Measurements from ENCODE around the gene MYRIP.
"Not testable (repeated sequence)": the region's sequence is repeated elsewhere in the genome, so short reads cannot be mapped to it uniquely, and the experiment has no call there.

The MYRIP gene

DNA sequence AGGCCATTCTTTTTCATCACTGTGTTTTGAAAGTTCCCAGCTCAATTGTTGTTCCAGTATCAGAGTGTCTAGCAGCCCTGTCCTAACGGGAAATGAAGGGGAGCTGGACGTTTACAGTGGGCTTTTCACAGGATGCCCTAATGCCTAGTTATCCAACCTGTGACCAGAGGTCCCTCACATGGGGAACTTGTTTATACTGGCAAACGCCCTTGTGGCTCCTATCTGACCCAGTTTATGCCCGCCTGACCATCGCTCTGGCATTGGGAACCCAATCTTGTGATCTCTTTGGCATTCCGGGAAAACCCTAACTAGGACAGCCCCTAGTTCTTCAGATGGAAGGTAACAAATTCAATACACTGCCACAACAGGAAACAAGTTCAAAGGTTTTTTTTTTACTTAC lies 14.5 kb upstream of the MYRIP start:
- no peak overlapping the region for H3K27ac ChIP-seq
- H3K36me3 ChIP-seq (ENCODE audit: insufficient read depth, low read length), result no peaks in the 10 kb centered on the region
- H3K9ac ChIP-seq (ENCODE audit: insufficient read length), result no peak overlapping the region
- TF ChIP-seq FOXP2 (optimal IDR thresholded peaks at IDR 0.05; ENCODE audit: control extremely low read depth, extremely low read length, insufficient read depth), result no peak
- TF ChIP-seq POLR2AphosphoS5 (IDR thresholded peaks at IDR 0.05; ENCODE audit: borderline replicate concordance, low read depth, low read length), result no peak
- TF ChIP-seq EZH2 (IDR thresholded peaks at IDR 0.05), result no peak
- H3K4me3 ChIP-seq, result no peak overlapping the region
- no peaks in the 10 kb centered on the region for H3K9me3 ChIP-seq (ENCODE audit: low read depth, low read length)
- DNase-seq (ENCODE audit: low read depth, low spot score), result no peak

DNA sequence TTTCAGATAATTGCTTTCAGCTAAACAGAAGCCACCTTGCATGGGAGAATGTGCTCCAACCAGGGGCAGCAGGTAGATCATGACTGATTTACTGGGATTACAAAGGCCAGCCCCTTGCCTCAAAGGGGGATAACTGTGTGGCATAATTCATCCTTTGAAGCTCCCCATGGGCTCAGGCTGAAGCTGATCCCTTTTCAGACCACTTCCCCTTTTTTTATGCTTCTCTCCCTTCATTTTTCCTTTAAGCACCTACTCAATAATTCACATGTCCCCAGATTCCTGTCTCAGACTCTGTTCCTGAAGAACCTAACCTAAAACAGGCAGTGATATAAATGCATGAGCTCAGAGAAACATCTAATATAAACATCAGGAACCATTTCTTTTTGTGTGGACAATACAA lies 8.2 kb upstream of the MYRIP start:
- DNase-seq (ENCODE audit: low read depth, low spot score), result no peak

DNA sequence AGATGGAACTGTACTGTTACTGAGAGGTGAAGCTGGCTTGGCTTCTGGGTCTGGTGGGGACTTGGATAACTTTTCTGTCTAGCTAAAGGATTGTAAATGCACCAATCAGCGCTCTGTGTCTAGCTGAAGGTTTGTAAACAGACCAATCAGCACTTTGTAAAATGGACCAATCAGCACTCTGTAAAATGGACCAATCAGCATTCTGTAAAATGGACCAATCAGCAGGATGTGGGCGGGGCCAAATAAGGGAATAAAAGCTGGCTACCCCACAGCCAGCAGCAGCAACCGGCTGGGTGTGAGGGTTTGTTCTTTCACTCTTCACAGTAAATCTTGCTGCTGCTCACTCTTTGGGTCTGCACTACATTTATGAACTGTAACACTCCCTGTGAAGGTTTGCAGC lies 6.9 kb upstream of the MYRIP start:
- H3K36me3 ChIP-seq (ENCODE audit: insufficient read depth, low read length); H3K27ac ChIP-seq; H3K4me3 ChIP-seq; DNase-seq (ENCODE audit: low read depth, low spot score); H3K9ac ChIP-seq (ENCODE audit: insufficient read length); H3K9me3 ChIP-seq (ENCODE audit: low read depth, low read length): not testable (repeated sequence)

More for the DNA sequence above, 8.2 kb upstream of the MYRIP start:
- H3K36me3 ChIP-seq (ENCODE audit: insufficient read depth, low read length), result no peaks in the 10 kb centered on the region
- H3K27ac ChIP-seq, result no peak overlapping the region
- no peaks in the 10 kb centered on the region for H3K9me3 ChIP-seq (ENCODE audit: low read depth, low read length)
- TF ChIP-seq EZH2 (IDR thresholded peaks at IDR 0.05) (no peak), POLR2AphosphoS5 (IDR thresholded peaks at IDR 0.05; ENCODE audit: borderline replicate concordance, low read depth, low read length) (no peak), FOXP2 (optimal IDR thresholded peaks at IDR 0.05; ENCODE audit: control extremely low read depth, extremely low read length, insufficient read depth) (no peak)
- no peak overlapping the region for H3K4me3 ChIP-seq
- H3K9ac ChIP-seq (ENCODE audit: insufficient read length), result no peak overlapping the region

DNA sequence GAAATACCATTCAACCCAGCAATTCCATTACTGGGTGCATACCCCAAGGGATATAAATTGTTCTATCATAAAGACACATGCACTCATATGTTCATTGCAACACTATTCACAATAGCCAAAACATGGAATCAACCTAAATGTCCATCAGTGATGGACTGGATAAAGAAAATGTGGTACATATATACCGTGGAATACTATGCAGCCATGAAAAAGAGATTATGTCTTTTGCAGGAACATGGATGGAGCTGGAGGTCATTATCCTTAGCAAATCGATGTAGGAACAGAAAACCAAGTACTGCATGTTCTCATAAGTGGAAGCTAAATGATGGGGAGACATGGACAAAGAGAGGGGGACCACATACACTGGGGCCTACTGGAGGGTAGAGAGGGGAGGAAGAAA lies 5.5 kb upstream of the MYRIP start:
- no peak overlapping the region for H3K4me3 ChIP-seq
- TF ChIP-seq EZH2 (IDR thresholded peaks at IDR 0.05) (no peak), POLR2AphosphoS5 (IDR thresholded peaks at IDR 0.05; ENCODE audit: borderline replicate concordance, low read depth, low read length) (no peak), FOXP2 (optimal IDR thresholded peaks at IDR 0.05; ENCODE audit: control extremely low read depth, extremely low read length, insufficient read depth) (no peak)

DNA sequence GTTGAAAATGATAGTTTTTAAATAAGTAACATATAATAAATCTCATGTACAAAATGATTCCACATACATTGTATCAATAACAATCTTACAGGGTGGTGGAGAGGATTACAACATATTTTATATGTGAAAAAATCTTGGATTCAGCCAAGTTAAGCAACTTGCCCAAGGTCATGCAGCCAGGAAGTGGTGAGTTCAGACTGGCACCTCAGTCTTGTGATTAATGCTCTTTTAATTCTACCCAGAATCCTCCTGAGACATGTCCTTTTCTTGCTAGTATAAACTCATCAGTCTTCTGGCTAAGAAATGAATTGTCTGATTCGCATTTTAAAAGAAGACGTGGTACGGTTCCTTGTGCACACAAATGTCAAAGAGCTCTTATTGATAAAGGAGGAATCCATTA lies 4.5 kb upstream of the MYRIP start:
- no peak overlapping the region for H3K4me3 ChIP-seq
- no peaks in the 10 kb centered on the region for H3K9me3 ChIP-seq (ENCODE audit: low read depth, low read length)
- no peak overlapping the region for H3K9ac ChIP-seq (ENCODE audit: insufficient read length)
- TF ChIP-seq EZH2 (IDR thresholded peaks at IDR 0.05) (no peak), FOXP2 (optimal IDR thresholded peaks at IDR 0.05; ENCODE audit: control extremely low read depth, extremely low read length, insufficient read depth) (no peak), POLR2AphosphoS5 (IDR thresholded peaks at IDR 0.05; ENCODE audit: borderline replicate concordance, low read depth, low read length) (no peak)
- no peak for DNase-seq (ENCODE audit: low read depth, low spot score)
- no peak overlapping the region for H3K27ac ChIP-seq
- no peaks in the 10 kb centered on the region for H3K36me3 ChIP-seq (ENCODE audit: insufficient read depth, low read length)

More for the DNA sequence above, 5.5 kb upstream of the MYRIP start:
- H3K9ac ChIP-seq (ENCODE audit: insufficient read length), result no peak overlapping the region
- no peak overlapping the region for H3K27ac ChIP-seq
- no peak for DNase-seq (ENCODE audit: low read depth, low spot score)
- H3K9me3 ChIP-seq (ENCODE audit: low read depth, low read length), result no peaks in the 10 kb centered on the region
- H3K36me3 ChIP-seq (ENCODE audit: insufficient read depth, low read length), result no peaks in the 10 kb centered on the region

DNA sequence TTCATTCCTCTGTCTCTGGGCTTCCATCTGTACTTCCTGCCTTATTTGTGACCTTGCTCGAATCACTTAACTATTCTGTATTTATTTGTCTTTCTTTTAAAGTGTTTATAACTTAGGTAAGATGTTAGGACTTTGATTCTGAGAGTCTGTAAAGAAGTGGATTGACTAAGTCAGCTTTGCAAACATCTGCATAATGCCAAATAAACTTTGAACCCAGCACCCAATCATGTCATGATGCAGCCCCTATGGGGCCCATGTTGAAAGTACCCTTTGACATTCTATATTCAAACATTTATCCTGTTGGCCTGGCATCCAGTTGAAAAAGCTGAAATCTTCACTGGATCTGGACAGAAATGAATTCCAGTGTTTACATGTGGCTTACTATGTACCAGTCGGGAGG lies 3.8 kb upstream of the MYRIP start:
- H3K27ac ChIP-seq, result no peak overlapping the region
- H3K4me3 ChIP-seq, result no peak overlapping the region
- H3K9me3 ChIP-seq (ENCODE audit: low read depth, low read length), result no peaks in the 10 kb centered on the region
- DNase-seq (ENCODE audit: low read depth, low spot score), result no peak
- TF ChIP-seq FOXP2 (optimal IDR thresholded peaks at IDR 0.05; ENCODE audit: control extremely low read depth, extremely low read length, insufficient read depth) (no peak), POLR2AphosphoS5 (IDR thresholded peaks at IDR 0.05; ENCODE audit: borderline replicate concordance, low read depth, low read length) (no peak), EZH2 (IDR thresholded peaks at IDR 0.05) (no peak)
- no peak overlapping the region for H3K9ac ChIP-seq (ENCODE audit: insufficient read length)
- no peaks in the 10 kb centered on the region for H3K36me3 ChIP-seq (ENCODE audit: insufficient read depth, low read length)

DNA sequence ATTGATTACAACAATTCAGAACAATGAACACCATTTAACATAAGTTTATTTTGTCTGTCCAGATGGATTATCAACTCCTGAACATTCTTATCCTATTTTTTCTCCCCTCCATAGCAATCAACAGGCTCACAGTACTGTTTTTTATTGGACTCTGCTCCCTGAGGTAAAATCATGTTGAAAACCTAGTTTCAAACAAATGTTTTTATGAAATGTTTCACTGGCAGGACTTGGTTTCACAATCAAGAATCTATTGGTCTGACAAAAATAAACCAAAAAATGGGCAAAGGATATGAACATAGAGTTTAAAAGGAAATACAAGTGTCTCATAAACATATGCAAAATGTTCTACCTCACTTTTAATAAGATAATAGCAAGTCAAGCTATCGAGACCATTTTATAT lies 2.6 kb upstream of the MYRIP start:
- DNase-seq (ENCODE audit: low read depth, low spot score), result no peak
- no peaks in the 10 kb centered on the region for H3K36me3 ChIP-seq (ENCODE audit: insufficient read depth, low read length)
- TF ChIP-seq EZH2 (IDR thresholded peaks at IDR 0.05), result no peak
- H3K9ac ChIP-seq (ENCODE audit: insufficient read length), result no peak overlapping the region
- no peak overlapping the region for H3K4me3 ChIP-seq
- H3K9me3 ChIP-seq (ENCODE audit: low read depth, low read length), result no peaks in the 10 kb centered on the region
- no peak overlapping the region for H3K27ac ChIP-seq

DNA sequence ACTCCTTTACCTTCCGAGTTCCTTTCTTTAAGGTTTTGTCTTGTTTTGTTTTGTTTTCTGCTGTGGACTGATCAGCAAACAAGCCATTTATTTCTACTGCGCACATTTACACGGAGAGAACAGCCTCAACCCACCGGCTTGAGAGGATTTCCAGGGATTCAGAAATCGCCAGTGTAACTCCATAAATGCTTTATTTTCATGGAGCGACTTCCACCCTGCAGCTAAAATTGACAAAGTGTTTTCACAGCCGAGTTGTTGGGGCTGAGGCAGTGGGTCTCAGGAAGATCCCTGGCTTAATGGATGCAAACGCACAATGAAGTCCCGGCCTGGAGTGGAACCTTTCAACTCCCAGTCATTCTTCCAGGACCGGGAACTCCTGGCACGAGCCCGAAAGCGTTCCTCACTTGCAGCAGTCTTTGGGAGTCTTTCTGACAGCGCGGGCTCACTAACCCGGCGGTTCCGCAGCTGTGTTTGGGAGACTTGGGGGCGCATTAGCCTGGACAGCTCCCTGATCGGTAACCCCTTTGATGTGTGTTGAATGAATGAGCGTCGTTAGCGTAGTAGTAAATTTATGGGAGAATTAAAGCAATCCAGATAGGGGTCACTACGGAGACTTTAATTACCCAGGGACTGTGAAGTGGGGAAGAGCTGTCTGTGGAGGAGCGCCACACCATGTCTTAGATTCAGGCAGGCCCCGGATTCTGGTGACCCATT lies 785 bp upstream of the MYRIP start:
- no peaks in the 10 kb centered on the region for H3K9me3 ChIP-seq (ENCODE audit: low read depth, low read length)
- H3K4me3 ChIP-seq, result no peak overlapping the region
- no peak overlapping the region for H3K27ac ChIP-seq
- TF ChIP-seq FOXP2 (optimal IDR thresholded peaks at IDR 0.05; ENCODE audit: control extremely low read depth, extremely low read length, insufficient read depth) (no peak), EZH2 (IDR thresholded peaks at IDR 0.05) (no peak), POLR2AphosphoS5 (IDR thresholded peaks at IDR 0.05; ENCODE audit: borderline replicate concordance, low read depth, low read length) (no peak)
- DNase-seq (ENCODE audit: low read depth, low spot score), result no peak
- H3K9ac ChIP-seq (ENCODE audit: insufficient read length), result no peak overlapping the region
- H3K36me3 ChIP-seq (ENCODE audit: insufficient read depth, low read length), result no peaks in the 10 kb centered on the region

DNA sequence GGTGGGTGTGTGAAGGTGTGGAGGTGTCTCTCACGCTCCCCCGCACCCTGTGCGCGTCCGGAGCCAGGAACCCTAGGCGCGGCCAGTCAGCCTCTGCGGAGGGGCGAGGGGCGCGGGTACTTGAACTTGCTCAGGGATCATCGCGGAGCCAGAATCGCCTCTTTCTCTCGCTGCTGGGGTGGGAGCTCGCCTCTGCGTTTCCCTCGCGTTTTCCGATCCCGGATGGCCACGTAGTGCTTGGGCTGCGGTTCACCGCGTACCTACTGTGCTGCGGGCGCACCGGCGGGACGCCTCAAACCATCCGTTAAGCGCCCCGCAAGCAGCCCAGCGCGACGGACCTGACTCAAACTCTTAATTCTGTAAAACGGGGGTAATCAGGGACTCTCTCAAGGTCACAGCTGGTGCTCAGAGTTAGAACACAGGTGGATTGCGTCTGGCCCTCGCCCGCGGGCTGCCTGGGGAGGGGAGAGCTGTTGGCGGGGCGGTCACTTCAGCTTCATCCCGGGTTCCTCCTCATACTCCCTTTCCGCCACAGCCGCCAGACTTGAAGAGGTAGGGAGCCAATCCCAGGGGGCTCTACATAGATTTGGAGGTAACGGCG lies 686 bp downstream of the MYRIP start:
- no peak for DNase-seq (ENCODE audit: low read depth, low spot score)
- Histone ChIP-seq H3K36me3 (ENCODE audit: insufficient read depth, low read length) (no peaks in the 10 kb centered on the region), H3K9me3 (ENCODE audit: low read depth, low read length) (no peaks in the 10 kb centered on the region), H3K4me3 (peak overlapping the region; percentile 38; the same call in 1 of the 2 replicates), H3K9ac (ENCODE audit: insufficient read length) (no peak overlapping the region), H3K27ac (no peak overlapping the region)
- TF ChIP-seq POLR2AphosphoS5 (IDR thresholded peaks at IDR 0.05; ENCODE audit: borderline replicate concordance, low read depth, low read length) (no peak), FOXP2 (optimal IDR thresholded peaks at IDR 0.05; ENCODE audit: control extremely low read depth, extremely low read length, insufficient read depth) (no peak), EZH2 (IDR thresholded peaks at IDR 0.05) (no peak)
